Retinal pigment epithelial cell (primary cell): ENCODE results near the gene CARD14.

Experiments used
- DNase-seq: peaks from one replicate; pipeline ENCODE4 v3.0.0-alpha.2; 2010; ENCODE audit warnings: low read depth
- H3K4me3 ChIP-seq: 2 replicates; pipeline ENCODE4 v1.5.1; 2011; ENCODE audit warnings: mild to moderate bottlenecking, low read length, control low read depth, moderate library complexity
- TF ChIP-seq, protein P1 (sequence below): conservative IDR thresholded peaks from 2 replicates; pipeline ENCODE4 v1.5.1; 2011; ENCODE audit warnings: low read depth, low read length, control low read depth, inconsistent platforms

The CARD14 gene

DNA sequence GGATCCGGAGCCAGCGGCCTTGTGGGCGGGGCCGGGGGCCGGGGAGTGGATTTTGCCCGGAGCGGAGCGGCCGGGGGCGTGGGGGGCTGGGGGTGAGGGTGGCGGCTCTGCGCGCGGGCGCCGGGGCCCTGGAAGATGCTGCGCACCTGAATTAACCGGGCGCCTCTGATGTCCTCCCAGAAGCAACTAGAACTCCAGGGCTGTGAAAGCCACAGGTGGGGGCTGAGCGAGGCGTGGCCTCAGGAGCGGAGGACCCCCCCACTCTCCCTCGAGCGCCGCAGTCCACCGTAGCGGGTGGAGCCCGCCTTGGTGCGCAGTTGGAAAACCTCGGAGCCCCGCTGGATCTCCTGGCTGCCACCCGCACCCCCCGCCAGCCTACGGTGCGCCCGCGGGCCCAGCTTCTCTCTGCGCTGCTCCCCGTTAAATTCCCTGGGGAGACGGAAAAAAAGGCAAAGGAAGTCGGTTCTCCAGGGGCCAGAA, 50.9 kb downstream of the CARD14 start:
- H3K4me3 ChIP-seq: peak overlapping the region; percentile 61
- no peak for DNase-seq
- TF ChIP-seq, protein P1, sequence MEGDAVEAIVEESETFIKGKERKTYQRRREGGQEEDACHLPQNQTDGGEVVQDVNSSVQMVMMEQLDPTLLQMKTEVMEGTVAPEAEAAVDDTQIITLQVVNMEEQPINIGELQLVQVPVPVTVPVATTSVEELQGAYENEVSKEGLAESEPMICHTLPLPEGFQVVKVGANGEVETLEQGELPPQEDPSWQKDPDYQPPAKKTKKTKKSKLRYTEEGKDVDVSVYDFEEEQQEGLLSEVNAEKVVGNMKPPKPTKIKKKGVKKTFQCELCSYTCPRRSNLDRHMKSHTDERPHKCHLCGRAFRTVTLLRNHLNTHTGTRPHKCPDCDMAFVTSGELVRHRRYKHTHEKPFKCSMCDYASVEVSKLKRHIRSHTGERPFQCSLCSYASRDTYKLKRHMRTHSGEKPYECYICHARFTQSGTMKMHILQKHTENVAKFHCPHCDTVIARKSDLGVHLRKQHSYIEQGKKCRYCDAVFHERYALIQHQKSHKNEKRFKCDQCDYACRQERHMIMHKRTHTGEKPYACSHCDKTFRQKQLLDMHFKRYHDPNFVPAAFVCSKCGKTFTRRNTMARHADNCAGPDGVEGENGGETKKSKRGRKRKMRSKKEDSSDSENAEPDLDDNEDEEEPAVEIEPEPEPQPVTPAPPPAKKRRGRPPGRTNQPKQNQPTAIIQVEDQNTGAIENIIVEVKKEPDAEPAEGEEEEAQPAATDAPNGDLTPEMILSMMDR: no peak

DNA sequence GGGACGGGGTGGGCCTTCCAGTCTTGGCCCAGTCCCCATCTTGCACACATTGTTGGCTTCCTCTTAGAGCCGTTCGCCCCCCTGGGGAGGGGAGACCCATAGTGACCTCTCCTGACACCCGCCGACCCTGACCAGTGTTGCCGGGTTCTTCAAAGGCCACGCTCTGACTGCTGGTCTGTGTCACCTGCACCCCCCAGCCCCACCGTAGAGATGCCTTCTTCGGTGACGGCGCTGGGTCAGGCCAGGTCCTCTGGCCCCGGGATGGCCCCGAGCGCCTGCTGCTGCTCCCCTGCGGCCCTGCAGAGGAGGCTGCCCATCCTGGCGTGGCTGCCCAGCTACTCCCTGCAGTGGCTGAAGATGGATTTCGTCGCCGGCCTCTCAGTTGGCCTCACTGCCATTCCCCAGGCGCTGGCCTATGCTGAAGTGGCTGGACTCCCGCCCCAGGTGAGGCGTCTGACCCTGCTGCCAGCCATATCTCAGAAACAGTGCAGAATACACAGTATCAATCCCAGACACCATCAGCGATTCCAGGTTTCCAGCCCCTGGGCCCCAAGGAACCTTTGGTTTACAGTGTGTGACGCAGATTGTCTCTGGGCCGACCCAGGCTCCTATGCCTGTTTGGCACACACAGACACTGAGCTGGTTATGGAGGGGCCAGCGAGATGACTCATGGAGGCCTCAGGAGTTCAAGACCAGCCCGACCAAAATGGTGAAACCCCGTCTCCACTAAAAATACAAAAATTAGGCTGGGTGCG, 51.7 kb downstream of the CARD14 start:
- peak overlapping the region; percentile 61 for H3K4me3 ChIP-seq
- no peak for DNase-seq
- TF ChIP-seq, protein P1: no peak

DNA sequence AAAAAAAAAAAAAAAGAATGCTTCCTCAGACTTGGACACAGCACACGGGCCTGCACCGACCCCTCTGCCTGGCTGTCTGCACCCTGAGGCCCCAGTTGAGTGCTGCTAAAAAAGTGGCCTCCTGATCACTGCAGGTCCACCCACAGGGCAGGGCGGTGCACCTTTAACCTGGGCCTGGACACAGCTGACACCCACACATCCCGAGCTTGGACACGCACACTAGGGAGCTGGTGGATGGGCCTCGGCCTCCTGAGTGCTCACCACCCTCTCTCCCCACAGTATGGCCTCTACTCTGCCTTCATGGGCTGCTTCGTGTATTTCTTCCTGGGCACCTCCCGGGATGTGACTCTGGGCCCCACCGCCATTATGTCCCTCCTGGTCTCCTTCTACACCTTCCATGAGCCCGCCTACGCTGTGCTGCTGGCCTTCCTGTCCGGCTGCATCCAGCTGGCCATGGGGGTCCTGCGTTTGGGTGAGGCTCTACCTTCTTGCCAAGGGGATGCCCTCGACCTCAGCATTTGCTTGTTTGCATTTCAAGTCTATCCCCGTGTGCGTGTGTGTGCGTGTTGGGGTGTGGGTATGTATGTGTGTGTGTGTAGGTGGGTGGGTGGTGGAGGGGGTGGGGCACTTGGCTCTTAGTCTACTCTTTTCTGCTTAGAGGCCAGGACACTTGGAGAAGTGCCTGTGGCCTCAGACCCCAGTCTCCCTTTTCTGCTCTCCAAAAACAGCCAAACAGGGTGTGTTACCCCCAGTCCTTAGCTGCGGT, 52.7 kb downstream of the CARD14 start:
- no peak for DNase-seq
- TF ChIP-seq, protein P1: no peak
- no peak overlapping the region for H3K4me3 ChIP-seq

DNA sequence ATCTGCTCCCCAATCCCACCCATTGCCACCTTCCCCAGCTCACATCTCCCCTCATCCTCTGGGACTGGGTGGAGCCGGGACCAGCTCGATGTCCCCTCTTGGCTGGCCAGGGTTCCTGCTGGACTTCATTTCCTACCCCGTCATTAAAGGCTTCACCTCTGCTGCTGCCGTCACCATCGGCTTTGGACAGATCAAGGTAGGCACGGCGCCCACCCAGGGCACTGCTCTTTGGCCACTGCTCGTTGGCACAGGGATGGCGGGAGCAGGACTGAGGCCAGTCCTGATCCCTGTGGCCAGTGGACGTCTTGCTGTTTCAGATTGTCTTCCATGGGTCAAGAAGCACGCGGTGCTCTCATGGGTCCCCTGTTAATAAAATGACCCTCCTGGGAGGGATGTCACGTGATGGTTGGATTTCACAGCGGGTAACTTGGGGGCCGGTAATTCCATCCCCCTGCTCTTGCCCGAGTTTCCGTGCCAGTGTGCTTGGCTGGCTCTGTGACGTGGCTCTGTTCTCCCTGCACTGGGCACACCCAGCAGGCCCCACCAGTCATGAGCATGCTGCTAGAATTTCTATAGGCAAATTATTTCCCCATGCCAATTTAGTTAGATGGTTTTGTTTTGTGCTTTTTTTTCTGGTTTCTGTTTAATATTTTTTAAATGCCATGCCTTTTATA, 53.4 kb downstream of the CARD14 start:
- TF ChIP-seq, protein P1: no peak
- DNase-seq: no peak
- no peak overlapping the region for H3K4me3 ChIP-seq

DNA sequence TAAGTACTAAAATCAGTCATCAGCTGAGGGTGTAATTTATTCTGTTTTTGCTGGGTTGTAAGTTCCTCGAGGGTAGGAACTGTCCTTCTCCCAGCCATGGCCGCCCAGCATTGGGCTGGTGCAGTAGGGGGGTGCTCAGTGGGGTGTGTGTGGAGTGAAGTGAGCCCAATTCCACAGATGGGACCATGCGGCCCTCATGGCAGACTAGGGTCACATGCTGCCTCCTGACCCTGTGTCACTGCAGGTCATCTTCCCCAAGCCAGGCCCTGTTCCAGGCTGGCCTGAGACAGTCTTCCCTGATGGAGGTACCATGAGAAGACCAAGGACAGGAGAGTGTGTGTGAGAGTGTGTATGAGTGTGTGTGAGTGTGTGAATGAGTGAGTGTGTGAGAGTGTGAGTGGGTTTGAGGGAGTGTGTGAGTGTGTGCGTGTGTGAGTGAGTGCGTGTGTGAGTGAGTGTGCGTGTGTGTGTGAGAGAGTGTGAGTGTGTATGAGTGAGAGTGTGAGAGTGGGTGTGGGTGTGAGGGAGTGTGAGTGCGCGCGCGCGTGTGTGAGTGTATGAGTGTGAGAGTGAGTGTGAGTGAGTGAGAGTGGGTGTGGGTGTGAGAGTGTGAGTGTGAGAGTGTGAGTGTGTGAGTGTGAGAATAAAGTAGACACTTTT, 54.1 kb downstream of the CARD14 start:
- TF ChIP-seq, protein P1: no peak
- no peak for DNase-seq
- no peak overlapping the region for H3K4me3 ChIP-seq

DNA sequence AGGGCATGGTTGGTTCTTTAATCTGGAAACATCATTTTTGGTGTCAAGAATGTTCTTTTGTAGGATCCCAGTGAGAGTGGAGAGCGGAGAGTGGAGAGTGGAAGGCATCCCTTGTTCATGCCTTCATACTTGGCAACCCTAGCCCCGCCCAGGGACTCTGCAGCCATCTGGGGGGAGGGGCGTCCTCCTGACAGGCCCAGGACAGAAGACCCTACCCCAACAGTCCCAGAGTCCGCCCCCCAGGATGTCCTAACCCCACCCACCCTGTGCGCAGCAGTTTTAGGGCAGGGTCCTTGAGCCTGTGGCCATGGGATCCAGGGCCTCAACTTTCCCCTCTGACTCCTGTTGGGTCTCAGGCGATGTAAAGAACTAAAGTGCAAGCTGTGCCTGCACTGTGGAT, 54.9 kb downstream of the CARD14 start:
- no peak overlapping the region for H3K4me3 ChIP-seq
- TF ChIP-seq, protein P1: no peak
- no peak for DNase-seq
